Stimulated activated naive CD8-positive, alpha-beta T cell treated with anti-CD3 and anti-CD28 coated beads, Interleukin-15, Interleukin-2, amounts not matched to agents 100 ng/mL and 50 ng/mL, for 24 hours (primary cell): ENCODE results near the gene TADA2B.

Experiments
- H3K27ac Mint-ChIP-seq: one replicate; pipeline ENCODE4 v1.8.0; 2021; ENCODE audit warnings: mild to moderate bottlenecking, mixed read lengths
- H3K27me3 Mint-ChIP-seq: one replicate; pipeline ENCODE4 v1.8.0; 2021; ENCODE audit warnings: mixed read lengths
- H3K36me3 Mint-ChIP-seq: one replicate; pipeline ENCODE4 v1.8.0; 2021; ENCODE audit warnings: low read depth, mixed read lengths
- H3K4me1 Mint-ChIP-seq: one replicate; pipeline ENCODE4 v1.8.0; 2021; ENCODE audit warnings: low read depth, mixed read lengths
- H3K4me3 Mint-ChIP-seq: one replicate; pipeline ENCODE4 v1.8.0; 2021; ENCODE audit warnings: mild to moderate bottlenecking, mixed read lengths
- H3K9me3 Mint-ChIP-seq: one replicate; pipeline ENCODE4 v1.8.0; 2021; ENCODE audit warnings: mixed read lengths

The TADA2B gene

GRCh38 chr4:7043284-7044136 is at the start of gene TADA2B:
Gene TADA2B (plus strand): TSS chr4:7043372. CDS start chr4:7043580, 208 bp downstream.
- H3K27ac Mint-ChIP-seq, result peak within 1 kb of the TSS; percentile 58
- no peaks in the 10 kb centered on the region for H3K36me3 Mint-ChIP-seq
- peak within 1 kb of the TSS; percentile 88 for H3K4me3 Mint-ChIP-seq
- H3K4me1 Mint-ChIP-seq, result peaks cover 46% of the 10 kb centered on the region
- no peaks in the 10 kb centered on the region for H3K9me3 Mint-ChIP-seq
- no peaks in the 10 kb centered on the region for H3K27me3 Mint-ChIP-seq

GRCh38 chr4:6996481-6996880 is 46.7 kb upstream of the TADA2B start:
- no peak overlapping the region for H3K4me3 Mint-ChIP-seq
- peaks cover 55% of the 10 kb centered on the region for H3K36me3 Mint-ChIP-seq
- no peaks in the 10 kb centered on the region for H3K9me3 Mint-ChIP-seq
- H3K27ac Mint-ChIP-seq, result no peak overlapping the region
- H3K27me3 Mint-ChIP-seq, result no peaks in the 10 kb centered on the region
- H3K4me1 Mint-ChIP-seq, result peaks cover 24% of the 10 kb centered on the region

GRCh38 chr4:6999172-7000086 is 43.7 kb upstream of the TADA2B start:
- peak overlapping the region; percentile 63 for H3K27ac Mint-ChIP-seq
- no peaks in the 10 kb centered on the region for H3K9me3 Mint-ChIP-seq
- no peaks in the 10 kb centered on the region for H3K27me3 Mint-ChIP-seq
- H3K4me3 Mint-ChIP-seq, result no peak overlapping the region
- H3K36me3 Mint-ChIP-seq, result peaks cover 72% of the 10 kb centered on the region
- peaks cover 4% of the 10 kb centered on the region for H3K4me1 Mint-ChIP-seq

- H3K36me3 Mint-ChIP-seq, result peaks cover 68% of the 10 kb centered on the region
- no peak overlapping the region for H3K4me3 Mint-ChIP-seq
- H3K9me3 Mint-ChIP-seq, result no peaks in the 10 kb centered on the region
- H3K27ac Mint-ChIP-seq, result no peak overlapping the region
- H3K4me1 Mint-ChIP-seq, result peaks cover 4% of the 10 kb centered on the region
- no peaks in the 10 kb centered on the region for H3K27me3 Mint-ChIP-seq
These were observed 42.6 kb upstream of the TADA2B start for GRCh38 chr4:7000421-7001176.

- no peak overlapping the region for H3K4me3 Mint-ChIP-seq
- H3K4me1 Mint-ChIP-seq, result peaks cover 4% of the 10 kb centered on the region
- H3K27ac Mint-ChIP-seq, result no peak overlapping the region
- H3K9me3 Mint-ChIP-seq, result no peaks in the 10 kb centered on the region
- H3K36me3 Mint-ChIP-seq, result peaks cover 68% of the 10 kb centered on the region
- no peaks in the 10 kb centered on the region for H3K27me3 Mint-ChIP-seq
These were observed 41.9 kb upstream of the TADA2B start for GRCh38 chr4:7001271-7001670.

- no peaks in the 10 kb centered on the region for H3K27me3 Mint-ChIP-seq
- H3K9me3 Mint-ChIP-seq, result no peaks in the 10 kb centered on the region
- peaks cover 64% of the 10 kb centered on the region for H3K36me3 Mint-ChIP-seq
- no peak overlapping the region for H3K27ac Mint-ChIP-seq
- H3K4me3 Mint-ChIP-seq, result no peak overlapping the region
- H3K4me1 Mint-ChIP-seq, result peaks cover 4% of the 10 kb centered on the region
These were observed 40.8 kb upstream of the TADA2B start for GRCh38 chr4:7002336-7002735.

- no peaks in the 10 kb centered on the region for H3K9me3 Mint-ChIP-seq
- peaks cover 4% of the 10 kb centered on the region for H3K4me1 Mint-ChIP-seq
- H3K4me3 Mint-ChIP-seq, result no peak overlapping the region
- H3K27ac Mint-ChIP-seq, result no peak overlapping the region
- H3K27me3 Mint-ChIP-seq, result no peaks in the 10 kb centered on the region
- H3K36me3 Mint-ChIP-seq, result peaks cover 65% of the 10 kb centered on the region
These were observed 39.8 kb upstream of the TADA2B start for GRCh38 chr4:7003176-7003878.

GRCh38 chr4:7003879-7004240 is 39.3 kb upstream of the TADA2B start:
- Mint-ChIP-seq H3K27me3 (no peaks in the 10 kb centered on the region), H3K36me3 (peaks cover 64% of the 10 kb centered on the region), H3K4me3 (no peak overlapping the region), H3K27ac (no peak overlapping the region), H3K4me1 (peaks cover 4% of the 10 kb centered on the region), H3K9me3 (no peaks in the 10 kb centered on the region)

- Mint-ChIP-seq H3K4me1 (peaks cover under 1% of the 10 kb centered on the region), H3K36me3 (peaks cover 64% of the 10 kb centered on the region), H3K27ac (no peak overlapping the region), H3K4me3 (no peak overlapping the region), H3K27me3 (no peaks in the 10 kb centered on the region), H3K9me3 (no peaks in the 10 kb centered on the region)
These were observed 38.8 kb upstream of the TADA2B start for GRCh38 chr4:7004331-7004730.

GRCh38 chr4:7005571-7005970 is 37.6 kb upstream of the TADA2B start:
- Mint-ChIP-seq H3K4me1 (no peaks in the 10 kb centered on the region), H3K9me3 (no peaks in the 10 kb centered on the region), H3K36me3 (peaks cover 63% of the 10 kb centered on the region), H3K4me3 (no peak overlapping the region), H3K27ac (no peak overlapping the region), H3K27me3 (no peaks in the 10 kb centered on the region)

GRCh38 chr4:7006411-7006810 is 36.8 kb upstream of the TADA2B start:
- H3K4me1 Mint-ChIP-seq, result no peaks in the 10 kb centered on the region
- H3K4me3 Mint-ChIP-seq, result no peak overlapping the region
- H3K36me3 Mint-ChIP-seq, result peaks cover 63% of the 10 kb centered on the region
- H3K27me3 Mint-ChIP-seq, result no peaks in the 10 kb centered on the region
- no peaks in the 10 kb centered on the region for H3K9me3 Mint-ChIP-seq
- peak overlapping the region; percentile 46 for H3K27ac Mint-ChIP-seq

GRCh38 chr4:7007142-7007907 is 35.8 kb upstream of the TADA2B start:
- no peaks in the 10 kb centered on the region for H3K27me3 Mint-ChIP-seq
- no peaks in the 10 kb centered on the region for H3K9me3 Mint-ChIP-seq
- no peak overlapping the region for H3K27ac Mint-ChIP-seq
- H3K36me3 Mint-ChIP-seq, result peaks cover 54% of the 10 kb centered on the region
- no peaks in the 10 kb centered on the region for H3K4me1 Mint-ChIP-seq
- no peak overlapping the region for H3K4me3 Mint-ChIP-seq

GRCh38 chr4:7007944-7008343 is 35.2 kb upstream of the TADA2B start:
- peaks cover under 1% of the 10 kb centered on the region for H3K4me1 Mint-ChIP-seq
- H3K36me3 Mint-ChIP-seq, result peaks cover 50% of the 10 kb centered on the region
- no peak overlapping the region for H3K27ac Mint-ChIP-seq
- no peak overlapping the region for H3K4me3 Mint-ChIP-seq
- H3K27me3 Mint-ChIP-seq, result no peaks in the 10 kb centered on the region
- no peaks in the 10 kb centered on the region for H3K9me3 Mint-ChIP-seq

GRCh38 chr4:7009564-7009963 is 33.6 kb upstream of the TADA2B start:
- Mint-ChIP-seq H3K4me1 (peaks cover 10% of the 10 kb centered on the region), H3K27me3 (no peaks in the 10 kb centered on the region), H3K4me3 (no peak overlapping the region), H3K36me3 (peaks cover 57% of the 10 kb centered on the region), H3K9me3 (no peaks in the 10 kb centered on the region), H3K27ac (no peak overlapping the region)
